ENCODE results near the gene ZNF385A.

Gene ZNF385A

GRCh38 chr12:54413284-54414190, 29.0 kb upstream of the ZNF385A start:
- Histone ChIP-seq H3K36me3 (peaks cover 57 to 91% (median 78%) of the 10 kb centered on the region in 3 donors), H3K27ac (peak overlapping the region; percentile 93 to 98), H3K27me3 (no peaks in the 10 kb centered on the region), H3K9me3 (no peaks in the 10 kb centered on the region), H3K4me1 (peaks cover 0 to 85% (median 51%) of the 10 kb centered on the region in 4 donors), H3K4me3 (peak overlapping the region; percentile 83 to 88)
- peak; percentile 83 for DNase-seq
- no peak for TF ChIP-seq CTCF (IDR thresholded peaks at IDR 0.05)
- intact Hi-C loops (cut with DNase I; ENCODE audit: low total_unique reads) = no loop called here

GRCh38 chr12:54412786-54413185, 28.3 kb upstream of the ZNF385A start:
- DNase-seq = peak; percentile 23 to 69
- intact Hi-C loops (cut with DNase I; ENCODE audit: low total_unique reads) = no loop called here
- H3K4me3 ChIP-seq = peak overlapping the region; percentile 83 to 88
- H3K27me3 ChIP-seq = no peaks in the 10 kb centered on the region
- H3K36me3 ChIP-seq = peaks cover 64 to 95% (median 78%) of the 10 kb centered on the region in 3 donors
- H3K9me3 ChIP-seq = no peaks in the 10 kb centered on the region
- H3K27ac ChIP-seq = peak overlapping the region; percentile 93 to 98
- H3K4me1 ChIP-seq = peaks cover 0 to 92% (median 58%) of the 10 kb centered on the region in 4 donors
- no peak for TF ChIP-seq CTCF (IDR thresholded peaks at IDR 0.05)

- peak in 1 of 2 donors; percentile 69 for DNase-seq
- no peak for TF ChIP-seq CTCF (IDR thresholded peaks at IDR 0.05)
- peaks cover 69 to 96% (median 79%) of the 10 kb centered on the region in 3 donors for H3K36me3 ChIP-seq
- H3K27me3 ChIP-seq = no peaks in the 10 kb centered on the region
- H3K4me1 ChIP-seq = peaks cover 0 to 97% (median 62%) of the 10 kb centered on the region in 4 donors
- intact Hi-C loops (cut with DNase I; ENCODE audit: low total_unique reads) = no loop called here
- H3K9me3 ChIP-seq = no peaks in the 10 kb centered on the region
- peak overlapping the region; percentile 93 to 98 for H3K27ac ChIP-seq
- H3K4me3 ChIP-seq = peak overlapping the region; percentile 83 to 88
Observed at GRCh38 chr12:54412348-54412747, 27.8 kb upstream of the ZNF385A start.

- Histone ChIP-seq H3K27ac (peak overlapping the region; percentile 93 to 98), H3K9me3 (no peaks in the 10 kb centered on the region), H3K4me1 (peaks cover 0 to 98% (median 64%) of the 10 kb centered on the region in 4 donors), H3K4me3 (peak overlapping the region; percentile 83 to 88), H3K36me3 (peaks cover 73 to 98% (median 85%) of the 10 kb centered on the region in 3 donors), H3K27me3 (no peaks in the 10 kb centered on the region)
- intact Hi-C loops (cut with DNase I; ENCODE audit: low total_unique reads) = no loop called here
- peak; percentile 91 to 93 for DNase-seq
- no peak for TF ChIP-seq CTCF (IDR thresholded peaks at IDR 0.05)
Observed at GRCh38 chr12:54411391-54412241, 27.1 kb upstream of the ZNF385A start.

GRCh38 chr12:54409267-54409666, 24.7 kb upstream of the ZNF385A start:
- intact Hi-C loops (cut with DNase I; ENCODE audit: low total_unique reads) = no loop called here
- peak in 1 of 2 donors; percentile 71 for DNase-seq
- Histone ChIP-seq H3K9me3 (no peaks in the 10 kb centered on the region), H3K27ac (peak overlapping the region; percentile 68 to 93), H3K4me1 (peaks cover 0 to 96% (median 72%) of the 10 kb centered on the region in 4 donors), H3K27me3 (no peaks in the 10 kb centered on the region), H3K4me3 (peak overlapping the region in 1 of 2 donors; percentile 2), H3K36me3 (peaks cover 90 to 100% (median 99%) of the 10 kb centered on the region in 3 donors)
- no peak for TF ChIP-seq CTCF (IDR thresholded peaks at IDR 0.05)
